Measurements from ENCODE around the gene MKS1. TPM values are rescaled to one million over a fixed set of nuclear protein-coding genes. Genes with fewer than 3 reads are reported as not detected.

The MKS1 gene
- total RNA-seq, 3 donors from 2014 or later: 17.0 to 22.0 (median 20.0) TPM

DNA sequence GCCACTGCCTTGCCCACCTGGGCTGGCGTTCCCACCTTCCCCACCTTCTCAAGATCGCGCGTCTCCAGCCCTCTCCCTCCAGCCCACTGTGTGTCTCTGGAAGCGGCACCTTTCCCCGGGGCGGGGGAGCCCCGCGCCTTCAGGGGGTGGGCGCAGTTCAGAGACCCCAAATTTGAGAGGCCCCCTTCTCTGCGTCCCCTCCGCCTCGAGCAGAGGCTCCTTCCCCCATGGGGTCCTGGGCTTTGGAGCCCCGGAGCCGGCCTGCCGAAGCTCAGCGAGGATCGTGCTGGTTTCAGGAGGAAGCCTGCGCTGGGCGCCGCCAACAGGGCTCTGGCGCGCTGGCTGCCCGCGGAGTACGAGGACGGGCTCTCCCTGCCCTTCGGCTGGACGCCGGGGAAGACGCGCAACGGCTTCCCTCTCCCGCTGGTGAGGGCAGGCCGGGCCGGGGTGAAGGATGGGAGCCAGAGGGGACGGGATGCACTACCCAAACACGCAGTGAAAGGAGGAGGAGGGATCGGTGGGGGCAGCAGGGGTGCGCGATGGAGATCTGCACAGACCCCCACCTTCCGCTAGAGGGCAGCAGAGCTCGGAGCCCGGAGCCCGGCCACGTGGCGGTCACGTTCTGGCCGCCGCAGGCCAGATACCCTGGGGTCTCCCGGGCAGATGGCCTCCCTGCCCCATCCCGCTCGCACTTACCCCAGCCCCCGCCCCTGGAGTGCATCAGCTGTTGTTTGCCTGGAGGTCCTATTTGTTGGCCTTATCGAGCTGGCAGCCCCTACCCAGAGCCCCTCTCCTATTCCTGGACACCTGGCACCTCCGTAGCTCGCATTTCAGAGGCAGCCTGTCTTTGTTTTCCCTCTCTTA lies 30.4 kb upstream of the MKS1 start:
- peak; percentile 95 for ATAC-seq
- Mint-ChIP-seq H3K4me1 (ENCODE audit: low read depth) (peaks cover 12% of the 10 kb centered on the region), H3K36me3 (ENCODE audit: insufficient read depth) (no peaks in the 10 kb centered on the region), H3K9me3 (no peaks in the 10 kb centered on the region), H3K4me3 (peak overlapping the region; percentile 79), H3K27me3 (ENCODE audit: low read depth) (peaks cover 10% of the 10 kb centered on the region)
- peak; percentile 77 for DNase-seq

DNA sequence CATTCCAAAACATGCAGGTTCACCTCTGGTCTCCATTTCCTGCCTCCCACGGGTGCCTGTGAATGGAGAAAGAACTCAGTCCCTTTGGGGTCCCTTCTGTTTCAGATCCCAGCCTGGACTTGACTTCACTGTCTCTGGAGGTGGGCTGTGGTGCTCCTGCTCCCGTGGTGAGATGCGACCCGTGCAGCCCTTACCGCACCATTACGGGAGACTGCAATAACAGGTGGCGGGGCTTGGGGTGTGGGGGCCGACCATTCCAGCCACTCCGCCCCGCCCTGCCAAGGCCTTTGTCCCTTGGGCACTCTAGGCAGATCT lies 29.9 kb upstream of the MKS1 start:
- DNase-seq (no peak), ATAC-seq (peak in 1 of 2 donors; percentile 4)
- Mint-ChIP-seq H3K4me3 (peak overlapping the region; percentile 79), H3K27me3 (ENCODE audit: low read depth) (peaks cover 12% of the 10 kb centered on the region), H3K36me3 (ENCODE audit: insufficient read depth) (no peaks in the 10 kb centered on the region), H3K4me1 (ENCODE audit: low read depth) (peaks cover 12% of the 10 kb centered on the region), H3K9me3 (no peaks in the 10 kb centered on the region)

DNA sequence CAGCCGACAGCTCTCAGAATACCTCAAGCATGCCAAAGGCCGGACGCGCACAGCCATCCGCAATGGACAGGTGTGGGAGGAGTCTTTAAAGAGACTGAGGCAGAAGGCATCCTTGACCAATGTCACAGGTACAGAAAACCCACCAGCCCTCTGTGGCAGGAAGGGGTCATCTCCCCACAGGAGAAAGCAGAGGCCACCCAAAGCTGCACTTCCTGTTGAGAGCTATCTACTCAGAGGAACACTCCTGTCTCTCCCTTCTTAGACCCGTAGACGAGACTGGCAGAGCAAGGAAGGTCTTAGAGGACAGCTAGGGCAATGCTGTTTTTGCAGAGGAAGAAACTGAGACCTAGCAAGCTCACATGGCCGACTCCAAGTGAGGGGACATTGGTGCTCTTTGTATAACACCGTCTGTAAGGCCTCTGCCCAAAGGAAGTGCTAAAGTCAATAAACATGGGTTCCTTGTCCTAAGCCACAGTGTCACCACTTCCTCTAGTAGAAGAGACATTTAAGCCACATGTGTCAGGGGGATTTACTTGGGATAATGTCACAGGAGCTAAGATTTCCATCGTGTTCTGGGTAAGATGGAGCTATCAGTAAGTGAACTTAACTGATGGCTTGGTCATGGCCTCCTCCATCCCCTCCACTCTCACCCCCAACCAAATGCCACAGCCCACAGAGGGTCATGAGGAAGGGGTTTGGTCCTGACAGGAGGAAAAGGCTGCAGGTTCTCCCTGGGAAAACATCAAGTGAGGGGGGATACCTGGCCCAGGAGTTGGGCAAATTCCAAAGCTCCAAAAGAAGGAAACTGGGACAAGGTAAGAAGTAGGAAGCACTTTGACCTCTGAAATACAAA lies 28.7 kb upstream of the MKS1 start:
- Mint-ChIP-seq H3K9me3 (no peaks in the 10 kb centered on the region), H3K36me3 (ENCODE audit: insufficient read depth) (no peaks in the 10 kb centered on the region), H3K4me3 (no peak overlapping the region), H3K4me1 (ENCODE audit: low read depth) (peaks cover 12% of the 10 kb centered on the region), H3K27me3 (ENCODE audit: low read depth) (peaks cover 22% of the 10 kb centered on the region)
- ATAC-seq: no peak
- DNase-seq: no peak

DNA sequence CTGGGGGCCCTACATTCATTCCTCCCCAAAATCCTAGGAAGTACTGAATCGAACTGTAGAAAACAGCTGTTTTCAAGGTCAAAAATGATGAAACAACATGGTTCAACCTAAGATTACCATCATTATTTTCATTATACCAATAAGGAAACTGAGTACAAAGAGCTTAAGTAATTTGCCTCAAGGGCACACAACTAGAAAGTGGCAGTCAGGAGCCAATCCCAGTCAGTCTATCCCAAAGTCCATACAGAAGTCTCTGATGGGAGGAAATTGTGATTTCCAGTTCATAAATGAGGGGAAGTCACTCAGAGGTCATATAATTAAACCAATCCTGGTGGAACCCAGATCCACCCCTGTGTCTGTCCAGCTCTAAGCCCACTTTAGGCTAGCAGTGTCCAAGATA lies 27.7 kb upstream of the MKS1 start:
- ATAC-seq: no peak
- no peaks in the 10 kb centered on the region for H3K9me3 Mint-ChIP-seq
- H3K4me1 Mint-ChIP-seq (ENCODE audit: low read depth): peaks cover 12% of the 10 kb centered on the region

DNA sequence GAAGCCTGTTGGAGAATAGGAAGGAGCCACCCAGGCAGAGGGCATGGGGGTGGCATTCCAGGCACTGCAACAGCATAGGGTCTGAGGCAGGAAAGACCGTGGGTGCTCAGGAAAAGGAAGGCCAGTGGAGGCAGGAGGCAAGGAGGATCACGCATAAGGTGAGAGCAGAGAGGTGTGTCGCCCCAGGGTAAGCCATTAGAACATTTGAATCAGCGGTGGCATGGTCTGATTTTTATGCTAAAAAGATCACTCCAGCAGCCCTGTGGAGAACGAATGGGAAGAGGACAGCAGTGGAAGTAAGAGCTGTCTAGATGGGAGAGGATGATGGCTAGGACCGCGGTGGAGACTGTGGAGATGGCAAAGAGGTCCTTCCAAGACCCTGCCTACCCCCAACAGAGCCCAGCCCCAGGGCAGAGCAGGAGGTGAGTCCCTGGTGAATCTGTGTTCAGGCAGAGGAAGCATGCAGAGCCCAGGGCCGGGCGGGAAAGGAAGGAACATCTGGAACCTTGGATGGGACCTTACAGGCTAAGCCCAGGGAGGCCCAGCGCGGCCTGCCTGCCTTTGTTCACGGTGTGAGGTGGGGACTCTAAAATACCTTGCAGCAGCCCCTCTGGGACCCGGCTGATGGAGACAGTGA lies 27.2 kb upstream of the MKS1 start:
- Mint-ChIP-seq H3K27me3 (ENCODE audit: low read depth) (peaks cover 36% of the 10 kb centered on the region), H3K36me3 (ENCODE audit: insufficient read depth) (no peaks in the 10 kb centered on the region), H3K4me3 (no peak overlapping the region), H3K4me1 (ENCODE audit: low read depth) (peaks cover 12% of the 10 kb centered on the region), H3K9me3 (no peaks in the 10 kb centered on the region)
- DNase-seq: no peak
- ATAC-seq: no peak

More for the DNA sequence above, 27.7 kb upstream of the MKS1 start:
- no peak for DNase-seq
- Mint-ChIP-seq H3K27me3 (ENCODE audit: low read depth) (peaks cover 30% of the 10 kb centered on the region), H3K36me3 (ENCODE audit: insufficient read depth) (no peaks in the 10 kb centered on the region), H3K4me3 (no peak overlapping the region)

DNA sequence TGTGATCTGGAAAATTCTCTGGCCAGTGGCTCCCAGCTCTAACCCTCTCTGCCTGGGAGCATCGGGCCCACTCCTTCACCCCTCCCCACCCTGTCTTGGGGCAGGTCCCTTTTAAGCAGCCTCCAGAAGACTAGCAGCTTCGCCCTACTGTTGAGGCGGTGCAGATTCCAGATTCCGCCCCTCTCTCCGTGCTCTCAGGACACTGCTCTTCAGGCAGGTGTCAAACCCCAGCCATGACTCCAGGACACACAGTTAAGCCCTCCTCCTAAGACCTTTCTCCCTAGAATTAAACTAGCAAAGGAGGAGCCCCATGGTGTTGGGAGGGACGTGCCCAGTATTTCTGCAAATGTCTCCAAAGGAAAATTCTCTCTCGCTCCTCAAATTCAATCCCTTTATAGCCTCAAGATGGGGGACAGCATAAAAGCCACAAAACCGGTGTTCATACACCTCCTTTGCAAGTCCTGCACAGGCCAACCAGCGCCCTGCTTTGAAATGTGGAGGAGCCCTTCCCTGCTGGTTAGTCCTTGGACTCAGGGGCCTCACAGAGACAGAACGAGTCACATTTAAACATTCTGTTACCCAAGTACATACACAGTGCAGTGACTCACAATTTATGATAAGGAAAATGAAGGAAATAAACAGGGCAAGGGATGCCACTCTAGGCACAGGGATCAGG lies 26.5 kb upstream of the MKS1 start:
- no peaks in the 10 kb centered on the region for H3K36me3 Mint-ChIP-seq (ENCODE audit: insufficient read depth)
- peaks cover 12% of the 10 kb centered on the region for H3K4me1 Mint-ChIP-seq (ENCODE audit: low read depth)
- no peaks in the 10 kb centered on the region for H3K9me3 Mint-ChIP-seq
- DNase-seq: no peak
- peaks cover 37% of the 10 kb centered on the region for H3K27me3 Mint-ChIP-seq (ENCODE audit: low read depth)
- ATAC-seq: no peak
- no peak overlapping the region for H3K4me3 Mint-ChIP-seq

DNA sequence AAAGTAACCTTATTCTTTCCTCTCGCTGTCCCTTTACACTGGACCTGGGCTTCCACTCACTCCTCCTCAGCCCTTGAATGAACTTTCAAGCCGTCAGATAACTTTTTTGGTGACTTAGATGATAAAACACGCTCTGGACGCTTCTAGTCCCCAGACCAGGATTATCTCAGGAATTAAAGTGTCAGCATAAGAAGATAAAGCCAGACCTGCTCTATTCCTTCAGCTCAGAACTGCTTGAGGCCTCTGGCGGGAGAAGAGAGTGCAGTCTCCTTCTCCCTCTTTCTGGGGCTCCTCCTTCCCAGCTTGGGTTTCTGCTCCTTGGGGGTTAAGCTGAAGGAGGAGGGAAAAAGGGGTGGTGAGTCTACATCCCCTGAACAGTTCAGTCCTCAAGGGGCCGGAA lies 25.9 kb upstream of the MKS1 start:
- no peak for ATAC-seq
- peaks cover 12% of the 10 kb centered on the region for H3K4me1 Mint-ChIP-seq (ENCODE audit: low read depth)
- H3K27me3 Mint-ChIP-seq (ENCODE audit: low read depth): peaks cover 35% of the 10 kb centered on the region
- DNase-seq: no peak
- H3K9me3 Mint-ChIP-seq: no peaks in the 10 kb centered on the region
- no peak overlapping the region for H3K4me3 Mint-ChIP-seq
- no peaks in the 10 kb centered on the region for H3K36me3 Mint-ChIP-seq (ENCODE audit: insufficient read depth)

DNA sequence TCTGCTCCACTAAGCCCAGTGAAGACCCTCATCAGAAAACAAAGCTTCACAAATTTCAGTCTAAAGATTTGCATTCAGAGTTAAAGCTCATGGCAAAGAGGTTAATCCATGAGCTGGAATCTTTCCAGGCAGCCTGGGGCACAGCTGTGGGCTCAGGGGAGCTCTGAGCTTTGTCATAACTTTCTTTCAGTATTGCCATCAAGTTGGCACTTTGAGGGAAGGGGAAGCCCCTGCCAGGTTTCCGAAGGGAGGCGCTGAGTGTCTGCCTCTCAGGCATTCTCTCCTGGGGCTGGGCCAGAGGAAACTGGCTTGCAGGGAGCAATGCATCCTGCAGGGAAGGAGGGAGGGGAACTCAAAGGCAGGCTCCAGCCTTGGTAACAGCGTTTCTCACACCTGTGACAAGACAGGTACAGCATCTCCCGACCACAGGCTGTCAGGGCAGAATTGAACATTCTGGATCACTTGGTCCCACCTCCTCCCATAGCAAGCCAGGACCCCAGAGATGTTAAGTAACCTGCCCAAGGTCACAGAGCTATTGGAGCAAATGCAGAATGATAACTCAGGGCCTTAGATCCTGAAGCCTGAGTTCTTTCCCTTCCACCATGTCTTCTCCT lies 23.2 kb upstream of the MKS1 start:
- no peak overlapping the region for H3K4me3 Mint-ChIP-seq
- H3K27me3 Mint-ChIP-seq (ENCODE audit: low read depth): peaks cover 47% of the 10 kb centered on the region
- ATAC-seq (peak; percentile 61 to 68), DNase-seq (no peak)
- H3K9me3 Mint-ChIP-seq: no peaks in the 10 kb centered on the region
- H3K36me3 Mint-ChIP-seq (ENCODE audit: insufficient read depth): no peaks in the 10 kb centered on the region
- no peaks in the 10 kb centered on the region for H3K4me1 Mint-ChIP-seq (ENCODE audit: low read depth)

DNA sequence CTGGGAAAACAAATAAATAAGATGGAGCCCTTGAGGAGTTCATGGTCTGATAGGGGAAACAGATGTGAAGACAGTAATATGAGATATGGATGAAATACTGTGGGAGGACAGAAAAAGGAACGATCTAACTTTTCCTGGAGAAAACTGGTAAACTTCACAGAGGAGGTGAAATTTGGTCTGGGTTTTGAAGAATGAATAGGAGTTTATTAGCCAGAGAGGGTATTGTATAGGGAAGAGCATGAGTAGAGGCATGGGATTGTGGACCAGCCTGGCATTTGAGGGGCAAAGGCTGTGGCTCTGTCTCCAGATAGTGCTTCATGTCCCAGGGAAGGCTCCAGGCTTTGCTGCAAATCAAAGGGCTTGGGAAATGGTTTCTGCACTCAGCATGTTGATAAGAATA lies 20.9 kb upstream of the MKS1 start:
- no peaks in the 10 kb centered on the region for H3K36me3 Mint-ChIP-seq (ENCODE audit: insufficient read depth)
- DNase-seq (no peak), ATAC-seq (no peak)
- no peaks in the 10 kb centered on the region for H3K9me3 Mint-ChIP-seq
- H3K4me3 Mint-ChIP-seq: no peak overlapping the region
- no peaks in the 10 kb centered on the region for H3K4me1 Mint-ChIP-seq (ENCODE audit: low read depth)
- H3K27me3 Mint-ChIP-seq (ENCODE audit: low read depth): peaks cover 54% of the 10 kb centered on the region

DNA sequence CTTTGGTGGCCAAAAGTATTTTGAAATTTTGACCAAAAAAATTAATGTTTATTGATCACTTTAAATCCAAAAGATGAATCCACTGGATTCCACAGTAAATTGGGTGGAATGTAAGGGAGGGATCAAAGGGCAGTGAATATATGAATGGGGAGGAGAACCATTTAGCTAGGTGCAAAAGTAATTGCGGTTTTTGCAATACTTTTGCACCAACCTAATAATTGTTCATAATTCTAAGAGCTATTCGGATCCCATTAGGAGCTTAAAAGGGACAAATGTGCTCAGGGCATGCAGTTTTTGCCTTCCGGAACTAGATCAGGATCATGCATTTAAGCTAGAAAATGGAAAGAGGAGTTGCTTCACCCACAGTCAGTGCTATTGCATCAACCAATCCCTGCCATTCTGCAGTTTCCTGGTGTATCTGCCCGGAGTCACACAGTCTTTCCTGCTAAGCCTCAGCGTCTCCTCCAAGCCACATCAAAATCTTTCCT lies 19.1 kb upstream of the MKS1 start, which contains the start of gene LPO:
Gene LPO, plus strand, starts transcription at position 438 of the 488 bp plus-strand sequence. CDS start 4,396 bp downstream, outside the sequence.
- ATAC-seq (no peak), DNase-seq (no peak)
- H3K27me3 Mint-ChIP-seq (ENCODE audit: low read depth): peaks cover 41% of the 10 kb centered on the region
- no peaks in the 10 kb centered on the region for H3K4me1 Mint-ChIP-seq (ENCODE audit: low read depth)
- no peak within 1 kb of the TSS for H3K4me3 Mint-ChIP-seq
- H3K36me3 Mint-ChIP-seq (ENCODE audit: insufficient read depth): no peaks in the 10 kb centered on the region
- no peaks in the 10 kb centered on the region for H3K9me3 Mint-ChIP-seq

DNA sequence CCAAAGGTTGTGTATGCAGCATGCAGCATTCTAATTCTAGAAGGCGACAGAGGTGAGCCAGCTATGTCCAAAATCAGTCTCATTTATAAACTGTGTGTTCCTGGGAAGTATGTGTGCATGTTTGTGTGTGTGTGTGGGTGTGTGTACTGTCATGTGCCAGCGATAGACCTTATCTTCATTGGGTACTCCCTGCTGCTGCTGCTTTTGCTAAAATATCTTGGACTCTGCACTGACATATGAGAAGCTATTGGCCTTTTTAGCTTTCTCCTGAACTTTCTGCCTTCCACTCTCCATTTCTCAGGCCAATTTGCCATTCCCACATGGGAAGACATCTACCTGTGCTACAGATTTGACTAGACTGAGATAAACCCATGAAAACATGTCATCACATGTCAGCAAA lies 17.3 kb upstream of the MKS1 start:
- Mint-ChIP-seq H3K36me3 (ENCODE audit: insufficient read depth) (no peaks in the 10 kb centered on the region), H3K27me3 (ENCODE audit: low read depth) (peaks cover 31% of the 10 kb centered on the region), H3K4me1 (ENCODE audit: low read depth) (no peaks in the 10 kb centered on the region), H3K4me3 (no peak overlapping the region), H3K9me3 (no peaks in the 10 kb centered on the region)
- ATAC-seq (no peak), DNase-seq (no peak)

DNA sequence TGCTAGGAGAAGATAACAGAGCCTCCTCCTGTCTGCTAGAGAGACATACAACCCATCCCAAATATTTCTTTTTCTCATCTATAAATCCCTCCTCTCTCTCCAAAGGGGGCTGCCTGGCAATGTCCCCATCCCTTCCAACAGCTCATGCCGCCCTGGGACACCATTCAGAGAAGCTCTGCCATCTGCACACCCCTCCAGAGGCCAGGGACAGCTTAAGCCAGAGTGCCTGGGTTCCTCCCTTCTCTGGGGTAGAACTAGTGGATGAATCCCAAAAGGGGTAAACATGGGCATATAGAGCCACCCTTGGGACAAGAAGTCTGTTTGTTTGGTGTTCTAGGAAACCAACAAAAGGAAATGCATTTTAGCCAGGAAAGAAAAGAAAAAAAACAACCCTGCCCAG lies 16.8 kb upstream of the MKS1 start:
- no peaks in the 10 kb centered on the region for H3K9me3 Mint-ChIP-seq
- no peak overlapping the region for H3K4me3 Mint-ChIP-seq
- H3K4me1 Mint-ChIP-seq (ENCODE audit: low read depth): no peaks in the 10 kb centered on the region
- H3K36me3 Mint-ChIP-seq (ENCODE audit: insufficient read depth): no peaks in the 10 kb centered on the region
- ATAC-seq (no peak), DNase-seq (no peak)
- H3K27me3 Mint-ChIP-seq (ENCODE audit: low read depth): peaks cover 29% of the 10 kb centered on the region

DNA sequence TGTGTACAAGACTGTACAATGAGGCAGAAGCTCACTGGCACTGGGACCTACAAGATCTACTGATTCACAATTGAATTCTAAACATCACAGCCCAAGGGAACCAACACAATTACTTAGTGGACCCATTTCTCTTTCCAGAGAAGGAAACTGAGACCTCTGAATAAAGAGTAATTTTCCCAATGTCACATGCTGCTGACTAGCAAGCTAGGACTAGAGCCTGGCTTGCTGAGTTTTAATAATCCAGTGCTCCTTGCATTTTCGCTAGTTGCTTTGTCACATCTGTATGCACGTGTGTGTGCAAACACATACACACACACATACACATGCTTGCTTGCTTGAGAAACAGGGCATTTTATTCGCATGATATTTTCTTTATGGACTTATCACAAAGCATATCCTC lies 15.5 kb upstream of the MKS1 start:
- H3K4me1 Mint-ChIP-seq (ENCODE audit: low read depth): no peaks in the 10 kb centered on the region
- H3K27me3 Mint-ChIP-seq (ENCODE audit: low read depth): peaks cover 26% of the 10 kb centered on the region
- ATAC-seq: no peak
- H3K36me3 Mint-ChIP-seq (ENCODE audit: insufficient read depth): no peaks in the 10 kb centered on the region
- no peaks in the 10 kb centered on the region for H3K9me3 Mint-ChIP-seq
- no peak for DNase-seq
- H3K4me3 Mint-ChIP-seq: no peak overlapping the region
